ENCODE measurements around the gene ADRA2B.
A peak's percentile ranks its signal among the peaks of the same experiment; 100 is the strongest.

ADRA2B gene

GRCh38 chr2:96145036-96145847 is 28.9 kb upstream of the ADRA2B start, which contains the start of gene DUSP2:
TSS of gene DUSP2 (minus strand) at chr2:96145440. CDS start at chr2:96145354, 86 bp downstream.
- Histone ChIP-seq H3K36me3 (ENCODE audit: insufficient read depth) (peaks cover 9% of the 10 kb centered on the region; the same call in 1 of the 2 replicates), H3K4me3 (IDR thresholded peaks at IDR 0.05; ENCODE audit: insufficient read depth, low read depth, low read length) (peak within 1 kb of the TSS; percentile 62), H4K20me1 (ENCODE audit: insufficient read depth) (no peaks in the 10 kb centered on the region), H3K79me2 (ENCODE audit: insufficient read depth, low read depth) (peaks cover 14% of the 10 kb centered on the region), H2AFZ (ENCODE audit: low read depth) (peak within 1 kb of the TSS; percentile 73), H3K27me3 (ENCODE audit: insufficient read depth, low read depth) (no peaks in the 10 kb centered on the region), H3K9ac (peak within 1 kb of the TSS; percentile 86), H3K27ac (peak within 1 kb of the TSS; percentile 76), H3K4me2 (peak within 1 kb of the TSS; percentile 99), H3K4me1 (ENCODE audit: low read depth, poor library complexity, severe bottlenecking) (peaks cover 27% of the 10 kb centered on the region)
- TF ChIP-seq, protein P1, sequence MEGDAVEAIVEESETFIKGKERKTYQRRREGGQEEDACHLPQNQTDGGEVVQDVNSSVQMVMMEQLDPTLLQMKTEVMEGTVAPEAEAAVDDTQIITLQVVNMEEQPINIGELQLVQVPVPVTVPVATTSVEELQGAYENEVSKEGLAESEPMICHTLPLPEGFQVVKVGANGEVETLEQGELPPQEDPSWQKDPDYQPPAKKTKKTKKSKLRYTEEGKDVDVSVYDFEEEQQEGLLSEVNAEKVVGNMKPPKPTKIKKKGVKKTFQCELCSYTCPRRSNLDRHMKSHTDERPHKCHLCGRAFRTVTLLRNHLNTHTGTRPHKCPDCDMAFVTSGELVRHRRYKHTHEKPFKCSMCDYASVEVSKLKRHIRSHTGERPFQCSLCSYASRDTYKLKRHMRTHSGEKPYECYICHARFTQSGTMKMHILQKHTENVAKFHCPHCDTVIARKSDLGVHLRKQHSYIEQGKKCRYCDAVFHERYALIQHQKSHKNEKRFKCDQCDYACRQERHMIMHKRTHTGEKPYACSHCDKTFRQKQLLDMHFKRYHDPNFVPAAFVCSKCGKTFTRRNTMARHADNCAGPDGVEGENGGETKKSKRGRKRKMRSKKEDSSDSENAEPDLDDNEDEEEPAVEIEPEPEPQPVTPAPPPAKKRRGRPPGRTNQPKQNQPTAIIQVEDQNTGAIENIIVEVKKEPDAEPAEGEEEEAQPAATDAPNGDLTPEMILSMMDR (conservative IDR thresholded peaks at IDR 0.05; ENCODE audit: low read depth, low read length) = no peak

GRCh38 chr2:96144481-96145035 is 28.2 kb upstream of the ADRA2B start:
- Histone ChIP-seq H3K27ac (peak overlapping the region; percentile 76), H3K9ac (peak overlapping the region; percentile 86), H3K27me3 (ENCODE audit: insufficient read depth, low read depth) (no peaks in the 10 kb centered on the region), H3K4me2 (peak overlapping the region; percentile 83), H4K20me1 (ENCODE audit: insufficient read depth) (no peaks in the 10 kb centered on the region), H3K4me3 (IDR thresholded peaks at IDR 0.05; ENCODE audit: insufficient read depth, low read depth, low read length) (peak overlapping the region; percentile 37), H3K79me2 (ENCODE audit: insufficient read depth, low read depth) (peaks cover 14% of the 10 kb centered on the region), H3K4me1 (ENCODE audit: low read depth, poor library complexity, severe bottlenecking) (peaks cover 27% of the 10 kb centered on the region), H3K36me3 (ENCODE audit: insufficient read depth) (peaks cover 9% of the 10 kb centered on the region; the same call in 1 of the 2 replicates), H2AFZ (ENCODE audit: low read depth) (peak overlapping the region; percentile 22; the same call in 1 of the 2 replicates)
- TF ChIP-seq, protein P1 (conservative IDR thresholded peaks at IDR 0.05; ENCODE audit: low read depth, low read length) = no peak; the same call in 1 of the 2 replicates

DNA sequence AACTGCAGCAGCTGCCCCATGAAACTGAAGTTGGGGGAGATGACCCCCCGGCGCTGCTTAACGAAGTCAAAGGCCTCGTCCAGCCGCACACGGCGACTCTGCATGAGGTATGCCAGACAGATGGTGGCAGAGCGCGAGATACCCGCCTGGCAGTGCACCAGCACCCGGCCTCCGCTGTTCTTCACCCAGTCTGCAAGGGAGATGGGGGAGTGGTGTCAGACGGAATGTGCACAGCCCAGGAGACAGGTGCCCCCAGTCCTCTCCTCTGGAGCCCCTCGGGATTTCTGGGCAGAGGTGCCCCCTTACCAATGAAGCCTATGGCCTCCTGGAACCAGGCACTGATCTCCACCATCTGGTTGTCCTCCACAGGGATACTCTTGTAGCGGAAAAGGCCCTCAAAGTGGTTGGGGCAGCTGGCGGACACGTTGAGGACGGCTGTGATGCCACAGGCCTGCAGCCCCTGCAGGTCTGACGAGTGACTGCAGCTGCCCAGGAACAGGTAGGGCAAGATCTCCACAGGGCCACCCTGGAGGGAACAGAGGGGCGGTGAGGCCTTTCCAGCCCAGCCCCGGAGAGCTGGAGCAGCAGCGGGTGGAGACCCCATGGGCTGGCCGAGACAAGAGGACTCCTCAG is 27.6 kb upstream of the ADRA2B start:
- Histone ChIP-seq H2AFZ (ENCODE audit: low read depth) (no peak overlapping the region), H3K79me2 (ENCODE audit: insufficient read depth, low read depth) (peaks cover 14% of the 10 kb centered on the region), H3K9ac (peak overlapping the region; percentile 86; the same call in 1 of the 2 replicates), H3K4me2 (peak overlapping the region; percentile 83), H3K27ac (no peak overlapping the region), H3K27me3 (ENCODE audit: insufficient read depth, low read depth) (no peaks in the 10 kb centered on the region), H3K36me3 (ENCODE audit: insufficient read depth) (peaks cover 9% of the 10 kb centered on the region; the same call in 1 of the 2 replicates), H4K20me1 (ENCODE audit: insufficient read depth) (no peaks in the 10 kb centered on the region), H3K4me1 (ENCODE audit: low read depth, poor library complexity, severe bottlenecking) (peaks cover 27% of the 10 kb centered on the region), H3K4me3 (IDR thresholded peaks at IDR 0.05; ENCODE audit: insufficient read depth, low read depth, low read length) (peak overlapping the region; percentile 37)
- TF ChIP-seq, protein P1 (conservative IDR thresholded peaks at IDR 0.05; ENCODE audit: low read depth, low read length) = no peak; the same call in 1 of the 2 replicates

GRCh38 chr2:96143231-96143847 is 27.0 kb upstream of the ADRA2B start:
- Histone ChIP-seq H3K4me3 (IDR thresholded peaks at IDR 0.05; ENCODE audit: insufficient read depth, low read depth, low read length) (peak overlapping the region; percentile 16), H3K79me2 (ENCODE audit: insufficient read depth, low read depth) (peaks cover 14% of the 10 kb centered on the region), H3K27ac (no peak overlapping the region), H3K9ac (no peak overlapping the region), H3K27me3 (ENCODE audit: insufficient read depth, low read depth) (no peaks in the 10 kb centered on the region), H4K20me1 (ENCODE audit: insufficient read depth) (no peaks in the 10 kb centered on the region), H2AFZ (ENCODE audit: low read depth) (no peak overlapping the region), H3K4me1 (ENCODE audit: low read depth, poor library complexity, severe bottlenecking) (peaks cover 27% of the 10 kb centered on the region), H3K4me2 (peak overlapping the region; percentile 83), H3K36me3 (ENCODE audit: insufficient read depth) (peaks cover 9% of the 10 kb centered on the region; the same call in 1 of the 2 replicates)
- TF ChIP-seq, protein P1 (conservative IDR thresholded peaks at IDR 0.05; ENCODE audit: low read depth, low read length) = no peak
